NOMO-1 treated with dmso at 0.1 percent for 144 hours (cell line): Measurements from ENCODE around the gene LINC00632.
"Not testable (repeated sequence)": the region's sequence is repeated elsewhere in the genome, so short reads cannot be mapped to it uniquely, and the experiment has no call there.

Experiments used
- DNase-seq: peaks from one replicate; lab custom pipeline; 2025; ENCODE audit not compliant: unreplicated experiment; lab: John Stamatoyannopoulos, UW

The LINC00632 gene

DNA sequence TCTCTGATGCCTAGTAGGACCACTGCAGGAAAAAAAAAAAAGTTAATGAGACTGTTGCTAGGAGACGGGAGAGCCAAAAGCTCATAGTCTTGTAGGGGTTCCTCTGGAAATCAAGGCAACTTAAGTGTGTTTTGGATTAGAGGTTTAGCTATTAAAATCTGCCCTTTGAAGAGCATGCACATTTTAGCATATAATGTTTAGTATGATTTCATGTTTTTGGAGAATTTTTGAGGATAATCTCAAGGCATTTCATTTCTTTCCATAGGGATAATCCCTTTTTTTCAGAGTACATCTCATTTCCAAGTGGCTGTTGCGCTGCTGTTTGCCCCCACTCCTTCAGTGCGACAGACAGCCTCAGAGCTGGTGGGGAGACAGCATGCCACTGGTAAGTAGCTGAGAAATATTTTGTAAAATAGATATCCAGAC is at the start of gene LINC00632:
LINC00632 (plus strand) TSS at position 339 of the 426 bp plus-strand sequence.
- no peak for DNase-seq

- no peak for DNase-seq
These were observed 47.9 kb upstream of the LINC00632 start for GRCh38 chrX:140661643-140662042.

GRCh38 chrX:140664939-140665338 is 44.6 kb upstream of the LINC00632 start:
- no peak for DNase-seq

- no peak for DNase-seq
These were observed 36.5 kb upstream of the LINC00632 start for GRCh38 chrX:140672840-140673731.

GRCh38 chrX:140687706-140688105 is 21.9 kb upstream of the LINC00632 start:
- DNase-seq, result no peak

- DNase-seq, result not testable (repeated sequence)
These were observed 18.0 kb upstream of the LINC00632 start for GRCh38 chrX:140691596-140691995.

DNA sequence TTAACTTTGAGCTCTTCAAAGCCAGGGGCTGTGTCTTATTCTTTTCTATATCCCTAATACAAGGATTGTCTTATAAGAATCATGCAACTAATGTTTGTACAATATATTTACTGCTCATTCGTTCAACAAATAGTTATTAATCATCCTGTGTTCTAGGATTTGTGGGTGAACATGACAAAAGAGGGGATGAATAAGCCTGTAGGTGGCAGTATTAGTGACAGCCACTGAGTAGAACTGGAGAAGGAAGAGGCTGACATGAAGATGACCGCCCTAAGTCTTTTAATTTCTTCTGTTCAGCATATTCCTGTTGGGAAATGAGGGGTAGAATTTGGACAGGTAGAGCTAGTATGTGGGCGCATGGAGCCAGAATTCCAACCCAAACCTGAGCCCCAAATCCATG is 11.9 kb upstream of the LINC00632 start:
- DNase-seq, result no peak

DNA sequence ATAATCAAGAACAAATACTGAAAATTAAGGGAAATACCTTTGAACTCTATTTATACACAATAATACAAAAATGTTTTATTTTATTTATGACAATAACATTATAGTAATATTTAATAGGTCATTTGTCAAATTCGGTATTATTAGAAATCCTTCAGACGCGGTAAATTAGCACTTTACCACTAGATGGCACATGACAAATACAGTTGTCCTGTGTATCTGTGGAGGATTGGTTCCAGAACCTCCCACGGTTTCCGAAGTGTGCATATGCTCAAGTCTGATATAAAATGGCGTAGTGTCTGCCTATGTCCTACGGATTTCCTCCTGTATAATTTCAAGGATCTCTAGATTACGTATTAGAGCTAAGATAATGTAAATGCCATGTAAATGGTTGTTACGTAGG is 8.1 kb upstream of the LINC00632 start:
- DNase-seq, result no peak

GRCh38 chrX:140710710-140711109 is 1.2 kb downstream of the LINC00632 start:
- no peak for DNase-seq

- DNase-seq, result no peak
These were observed 2.3 kb downstream of the LINC00632 start for GRCh38 chrX:140711894-140712293.

GRCh38 chrX:140712413-140713173 is 3.0 kb downstream of the LINC00632 start:
- no peak for DNase-seq

DNA sequence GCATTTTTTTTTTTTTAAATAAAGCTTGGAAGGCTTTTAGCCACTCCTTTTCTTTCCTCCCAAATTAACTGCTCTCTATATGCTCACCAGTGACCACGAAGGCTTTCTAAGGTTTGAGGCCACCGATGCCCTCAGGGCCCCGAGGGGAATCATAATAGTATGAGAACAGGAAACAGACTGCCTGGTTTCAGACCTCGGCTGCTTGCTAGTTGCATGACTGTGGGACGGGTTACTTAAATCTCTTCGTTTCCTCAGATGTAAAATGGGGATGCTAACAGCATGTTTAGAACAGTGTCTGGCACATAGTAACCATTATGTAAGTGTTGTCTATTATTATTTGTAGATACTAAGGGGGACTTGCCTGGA is 3.6 kb downstream of the LINC00632 start:
- no peak for DNase-seq

- no peak for DNase-seq
These were observed 6.2 kb downstream of the LINC00632 start for GRCh38 chrX:140715787-140716186.

- DNase-seq, result no peak
These were observed 13.7 kb downstream of the LINC00632 start for GRCh38 chrX:140723121-140723715.

DNA sequence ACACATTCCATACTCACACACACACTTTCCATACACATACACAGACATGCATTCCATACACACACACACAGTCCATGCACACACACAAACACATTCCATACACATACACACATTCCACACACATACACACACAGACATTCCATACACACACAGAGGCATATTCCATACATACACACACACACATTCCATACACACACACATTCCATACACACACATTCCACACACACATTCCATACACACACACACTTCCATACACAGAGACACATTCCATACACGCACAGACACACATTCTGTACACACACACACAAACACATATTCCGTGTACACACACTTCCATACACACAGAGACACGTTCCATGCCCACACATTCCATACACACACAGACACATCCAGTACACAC is 14.8 kb downstream of the LINC00632 start:
- DNase-seq, result no peak

- DNase-seq, result no peak
These were observed 15.2 kb downstream of the LINC00632 start for GRCh38 chrX:140724736-140725135.

- DNase-seq, result no peak
These were observed 15.9 kb downstream of the LINC00632 start for GRCh38 chrX:140725500-140725899.

DNA sequence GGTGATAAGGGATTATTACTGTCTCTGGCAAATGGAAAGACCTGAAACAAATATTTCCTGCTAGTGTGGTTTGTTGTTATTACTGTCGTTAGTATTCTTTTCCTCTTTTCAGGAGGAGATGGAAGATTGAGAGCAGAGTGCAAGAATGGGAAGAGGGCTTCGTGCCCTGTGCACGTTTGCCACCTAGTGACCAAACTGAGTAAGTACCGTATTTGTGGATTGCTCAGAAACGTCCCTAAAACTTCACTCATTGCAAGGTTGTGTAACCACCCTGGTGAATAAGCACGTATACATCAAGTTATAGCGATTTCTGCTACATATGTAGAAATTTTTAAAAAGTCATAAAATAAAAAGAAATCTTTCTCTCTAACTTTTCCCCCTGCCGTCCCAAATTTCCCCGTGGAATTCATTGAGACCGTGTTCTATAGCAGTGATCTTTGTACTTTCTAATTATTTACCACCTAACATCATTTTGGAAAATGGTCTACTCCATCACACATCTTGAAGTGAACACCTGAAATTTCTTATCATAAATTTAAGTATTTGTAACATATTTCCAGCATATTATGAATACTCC is 24.3 kb downstream of the LINC00632 start:
- no peak for DNase-seq

DNA sequence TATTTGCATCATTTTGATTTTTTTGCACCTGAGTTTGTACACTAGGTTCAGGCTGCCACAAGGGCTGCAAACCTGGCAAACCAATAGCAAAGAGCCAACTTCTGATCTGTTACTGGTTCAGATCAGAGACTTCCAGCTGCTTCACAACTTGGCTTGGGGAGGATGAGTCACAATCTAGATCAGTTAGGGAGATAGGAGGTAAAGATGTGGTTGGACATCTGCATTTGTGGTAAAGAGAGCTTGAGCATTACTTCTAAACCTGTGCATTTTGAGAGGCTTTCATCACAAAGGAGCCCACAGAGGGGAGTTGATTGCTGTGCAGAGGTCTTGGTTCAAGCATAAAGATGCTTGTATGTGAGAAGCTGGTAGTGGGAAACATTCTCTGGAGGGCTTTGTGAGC is 34.5 kb downstream of the LINC00632 start:
- no peak for DNase-seq

DNA sequence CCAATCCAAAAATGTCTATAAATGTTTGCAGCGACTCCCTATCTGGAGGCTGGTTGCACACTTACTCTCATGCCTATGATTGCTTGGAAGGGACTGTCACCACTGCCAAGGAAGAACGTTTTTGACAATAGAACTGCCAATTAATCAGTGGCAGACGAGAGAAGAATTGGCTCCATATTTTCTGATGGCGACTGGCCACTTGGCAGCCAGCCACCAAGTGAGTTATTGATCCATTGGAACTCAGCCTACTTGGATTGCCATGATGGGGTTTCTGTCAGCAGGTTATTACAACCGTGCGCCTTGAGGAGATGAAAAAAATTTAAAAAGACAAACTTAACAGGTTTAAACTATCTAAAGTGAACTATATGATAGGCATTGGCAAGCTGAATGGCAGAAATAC is 47.4 kb downstream of the LINC00632 start:
- no peak for DNase-seq

DNA sequence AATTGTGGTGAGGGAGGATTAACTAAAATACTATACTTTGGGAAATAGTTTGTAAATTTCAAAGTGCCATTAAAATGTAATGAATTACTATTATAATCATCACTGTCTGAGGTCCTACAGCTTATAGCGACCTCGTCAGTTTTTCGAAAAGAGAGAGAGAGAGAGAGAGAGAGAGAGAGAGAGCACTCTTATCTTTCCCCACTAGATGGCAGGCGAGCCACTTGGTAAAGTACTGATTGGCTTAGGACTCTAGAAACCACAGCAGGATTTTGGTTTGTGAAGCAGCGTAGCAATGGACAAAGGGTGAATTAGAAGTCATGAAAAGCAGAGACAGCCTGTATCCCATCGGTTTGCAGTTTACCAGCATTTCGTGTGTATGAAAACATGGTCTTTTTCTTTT is 52.5 kb downstream of the LINC00632 start:
- DNase-seq, result no peak
